Measurements from ENCODE around the gene GRHPR.

GRHPR gene

GRCh38 chr9:37399336-37399735 is 23.2 kb upstream of the GRHPR start:
- H3K36me3 ChIP-seq: no peaks in the 10 kb centered on the region
- TF ChIP-seq CTCF (IDR thresholded peaks at IDR 0.05): no peak
- intact Hi-C loops (cut with DNase I; ENCODE audit: low total_unique reads): no loop called here
- H3K27me3 ChIP-seq: no peaks in the 10 kb centered on the region
- no peaks in the 10 kb centered on the region for H3K4me1 ChIP-seq
- H3K9me3 ChIP-seq: no peaks in the 10 kb centered on the region
- DNase-seq: no peak
- H3K4me3 ChIP-seq: no peak overlapping the region
- H3K27ac ChIP-seq: no peak overlapping the region

GRCh38 chr9:37404590-37404989 is 17.9 kb upstream of the GRHPR start:
- no peak overlapping the region for H3K4me3 ChIP-seq
- intact Hi-C loops (cut with DNase I; ENCODE audit: low total_unique reads): no loop called here
- no peak for TF ChIP-seq CTCF (IDR thresholded peaks at IDR 0.05)
- H3K27ac ChIP-seq: no peak overlapping the region
- peaks cover 0 to 4% (median 0%) of the 10 kb centered on the region in 4 donors for H3K4me1 ChIP-seq
- H3K27me3 ChIP-seq: no peaks in the 10 kb centered on the region
- DNase-seq: no peak
- no peaks in the 10 kb centered on the region for H3K36me3 ChIP-seq
- H3K9me3 ChIP-seq: no peaks in the 10 kb centered on the region

GRCh38 chr9:37405350-37405749 is 17.1 kb upstream of the GRHPR start:
- H3K27ac ChIP-seq: no peak overlapping the region
- DNase-seq: no peak
- peaks cover 0 to 4% (median 0%) of the 10 kb centered on the region in 4 donors for H3K4me1 ChIP-seq
- TF ChIP-seq CTCF (IDR thresholded peaks at IDR 0.05): no peak
- no peaks in the 10 kb centered on the region for H3K36me3 ChIP-seq
- intact Hi-C loops (cut with DNase I; ENCODE audit: low total_unique reads): no loop called here
- H3K27me3 ChIP-seq: no peaks in the 10 kb centered on the region
- no peaks in the 10 kb centered on the region for H3K9me3 ChIP-seq
- H3K4me3 ChIP-seq: no peak overlapping the region

GRCh38 chr9:37405764-37406380 is 16.6 kb upstream of the GRHPR start:
- H3K9me3 ChIP-seq: no peaks in the 10 kb centered on the region
- no peaks in the 10 kb centered on the region for H3K27me3 ChIP-seq
- peaks cover 0 to 4% (median 0%) of the 10 kb centered on the region in 4 donors for H3K4me1 ChIP-seq
- no peak for DNase-seq
- intact Hi-C loops (cut with DNase I; ENCODE audit: low total_unique reads): no loop called here
- H3K4me3 ChIP-seq: no peak overlapping the region
- H3K36me3 ChIP-seq: no peaks in the 10 kb centered on the region
- no peak for TF ChIP-seq CTCF (IDR thresholded peaks at IDR 0.05)
- H3K27ac ChIP-seq: no peak overlapping the region

- intact Hi-C loops (cut with DNase I; ENCODE audit: low total_unique reads): no loop called here
- no peak for TF ChIP-seq CTCF (IDR thresholded peaks at IDR 0.05)
- no peaks in the 10 kb centered on the region for H3K36me3 ChIP-seq
Measured at GRCh38 chr9:37406603-37407401, 15.7 kb upstream of the GRHPR start.

More at GRCh38 chr9:37406603-37407401, 15.7 kb upstream of the GRHPR start:
- Histone ChIP-seq H3K4me1 (peaks cover 0 to 4% (median 0%) of the 10 kb centered on the region in 4 donors), H3K4me3 (no peak overlapping the region), H3K27ac (no peak overlapping the region), H3K27me3 (no peaks in the 10 kb centered on the region), H3K9me3 (no peaks in the 10 kb centered on the region)
- no peak for DNase-seq

Data from tibial artery (tissue), 4 donors.